Measurements from ENCODE around the gene TPSG1.
"Not testable (repeated sequence)": the region's sequence is repeated elsewhere in the genome, so short reads cannot be mapped to it uniquely, and the experiment has no call there.

- not testable (repeated sequence) for TF ChIP-seq CTCF (IDR thresholded peaks at IDR 0.05; ENCODE audit: low read length); EZH2 (IDR thresholded peaks at IDR 0.05; ENCODE audit: borderline replicate concordance, low read length)
Measured at GRCh38 chr16:1241081-1241480, 16.0 kb upstream of the TPSG1 start.
